Upper lobe of right lung (tissue), 1 donor: ENCODE measurements around the gene CCDC12. TPM values are rescaled to one million over a fixed set of nuclear protein-coding genes. Genes with fewer than 3 reads are reported as not detected.

ENCODE experiments used
- ATAC-seq: fragments of 200-7000 bp; cut with Tn5 transposase; one replicate; pipeline ENCODE4 v1.9.1; 2020; ENCODE audit warnings: mild to moderate bottlenecking, moderate library complexity
- DNase-seq: peaks from one replicate; pipeline ENCODE4 v3.0.0-alpha.2; 2020
- H3K27ac ChIP-seq: fragments of 200-600 bp; one replicate; pipeline ENCODE4 v1.8.0; 2022
- H3K27me3 ChIP-seq: fragments of 200-600 bp; one replicate; pipeline ENCODE4 v1.8.0; 2022; ENCODE audit warnings: mild to moderate bottlenecking
- H3K36me3 ChIP-seq: fragments of 200-600 bp; one replicate; pipeline ENCODE4 v1.8.0; 2022
- H3K4me1 ChIP-seq: fragments of 200-600 bp; one replicate; pipeline ENCODE4 v1.8.0; 2022
- H3K4me3 ChIP-seq: fragments of 200-600 bp; one replicate; pipeline ENCODE4 v1.8.0; 2022; ENCODE audit warnings: mild to moderate bottlenecking
- H3K9me3 ChIP-seq: fragments of 200-600 bp; one replicate; pipeline ENCODE4 v1.8.0; 2022
- CTCF ChIP-seq: fragments of 200-600 bp; IDR thresholded peaks from one replicate; pipeline ENCODE4 v1.8.0; 2022; ENCODE audit warnings: antibody characterized with exemption
- intact Hi-C: fragments of 100-400 bp; cut with DNase I; formaldehyde crosslinking; loops from one replicate; pipeline ENCODE4 v1.11.0; 2022
- total RNA-seq: library from RNA; stranded (reverse); fragmentation: NEBNext Ultra II Directional; extraction: Animal tissue kit (Norgen Biotek cat#: 25700); gene quantifications from one replicate; pipeline ENCODE4 v1.2.1, GENCODE V29; 2021
- donor health status: DM: no; HTN: yes; CAD: no; lungs with severe emphysema.

Gene CCDC12
- total RNA-seq, 1 donor from 2014 or later = 42.1 TPM

GRCh38 chr3:46922426-46922825, 54.1 kb downstream of the CCDC12 start:
- no peak for ATAC-seq
- no peak for DNase-seq
- TF ChIP-seq CTCF = no peak
- Histone ChIP-seq H3K27me3 (no peaks in the 10 kb centered on the region), H3K27ac (no peak overlapping the region), H3K9me3 (no peaks in the 10 kb centered on the region), H3K4me3 (no peak overlapping the region), H3K4me1 (peaks cover 21% of the 10 kb centered on the region), H3K36me3 (peaks cover 95% of the 10 kb centered on the region)
- intact Hi-C loops = loop anchor here (5.0 kb wide), 1 partner anchor 75 kb away; no protein-coding TSS in a partner anchor

- no peak overlapping the region for H3K27ac ChIP-seq
- H3K4me3 ChIP-seq = no peak overlapping the region
- no peak for DNase-seq
- H3K27me3 ChIP-seq = no peaks in the 10 kb centered on the region
- TF ChIP-seq CTCF = no peak
- H3K36me3 ChIP-seq = peaks cover 97% of the 10 kb centered on the region
- no peak for ATAC-seq
- intact Hi-C loops = loop anchor here (5.0 kb wide), 1 partner anchor 75 kb away; no protein-coding TSS in a partner anchor
- H3K9me3 ChIP-seq = no peaks in the 10 kb centered on the region
- peaks cover 15% of the 10 kb centered on the region for H3K4me1 ChIP-seq
Measured at GRCh38 chr3:46921871-46922271, 54.7 kb downstream of the CCDC12 start.

GRCh38 chr3:46921041-46921440, 55.5 kb downstream of the CCDC12 start:
- ATAC-seq (no peak), DNase-seq (no peak)
- Histone ChIP-seq H3K27ac (no peak overlapping the region), H3K27me3 (no peaks in the 10 kb centered on the region), H3K4me1 (peaks cover 7% of the 10 kb centered on the region), H3K4me3 (no peak overlapping the region), H3K9me3 (no peaks in the 10 kb centered on the region), H3K36me3 (peaks cover 89% of the 10 kb centered on the region)
- no peak for TF ChIP-seq CTCF
- intact Hi-C loops = loop anchor here (5.0 kb wide), 1 partner anchor 76 kb away; no protein-coding TSS in a partner anchor

- Histone ChIP-seq H3K36me3 (peaks cover 65% of the 10 kb centered on the region), H3K9me3 (no peaks in the 10 kb centered on the region), H3K27me3 (no peaks in the 10 kb centered on the region), H3K4me3 (no peak overlapping the region), H3K4me1 (no peaks in the 10 kb centered on the region), H3K27ac (no peak overlapping the region)
- no peak for TF ChIP-seq CTCF
- DNase-seq (no peak), ATAC-seq (no peak)
- intact Hi-C loops = no loop called here
Measured at GRCh38 chr3:46918634-46919033, 57.9 kb downstream of the CCDC12 start.

- Histone ChIP-seq H3K4me3 (no peak overlapping the region), H3K27ac (no peak overlapping the region), H3K9me3 (no peaks in the 10 kb centered on the region), H3K36me3 (peaks cover 61% of the 10 kb centered on the region), H3K4me1 (no peaks in the 10 kb centered on the region), H3K27me3 (no peaks in the 10 kb centered on the region)
- intact Hi-C loops = no loop called here
- ATAC-seq (no peak), DNase-seq (no peak)
- no peak for TF ChIP-seq CTCF
Measured at GRCh38 chr3:46918202-46918601, 58.3 kb downstream of the CCDC12 start.

GRCh38 chr3:46917257-46917656, 59.3 kb downstream of the CCDC12 start:
- no peak for ATAC-seq
- no peak for DNase-seq
- TF ChIP-seq CTCF = no peak
- Histone ChIP-seq H3K4me1 (no peaks in the 10 kb centered on the region), H3K36me3 (peaks cover 51% of the 10 kb centered on the region), H3K4me3 (no peak overlapping the region), H3K27me3 (no peaks in the 10 kb centered on the region), H3K9me3 (no peaks in the 10 kb centered on the region), H3K27ac (no peak overlapping the region)
- intact Hi-C loops = no loop called here
